ENCODE measurements around the gene GATAD2A.

The GATAD2A gene

GRCh38 chr19:19422156-19422555 lies 16.7 kb downstream of the GATAD2A start:
- DNase-seq, result no peak

- no peak for DNase-seq
Observed at GRCh38 chr19:19423322-19423721, 17.8 kb downstream of the GATAD2A start.

GRCh38 chr19:19425170-19425875 lies 19.8 kb downstream of the GATAD2A start:
- DNase-seq, result no peak

- no peak for DNase-seq
Observed at GRCh38 chr19:19426216-19426615, 20.7 kb downstream of the GATAD2A start.

GRCh38 chr19:19426799-19427198 lies 21.3 kb downstream of the GATAD2A start:
- DNase-seq, result no peak

- no peak for DNase-seq
Observed at GRCh38 chr19:19427302-19427701, 21.8 kb downstream of the GATAD2A start.

- DNase-seq, result no peak
Observed at GRCh38 chr19:19427944-19428343, 22.5 kb downstream of the GATAD2A start.

GRCh38 chr19:19428746-19429145 lies 23.3 kb downstream of the GATAD2A start:
- no peak for DNase-seq

GRCh38 chr19:19429361-19429760 lies 23.9 kb downstream of the GATAD2A start:
- no peak for DNase-seq

GRCh38 chr19:19432732-19433131 lies 27.3 kb downstream of the GATAD2A start:
- no peak for DNase-seq

- DNase-seq, result no peak
Observed at GRCh38 chr19:19433666-19434213, 28.3 kb downstream of the GATAD2A start.

GRCh38 chr19:19434483-19435045 lies 29.1 kb downstream of the GATAD2A start:
- DNase-seq, result no peak

GRCh38 chr19:19436137-19436691 lies 30.7 kb downstream of the GATAD2A start:
- no peak for DNase-seq

- DNase-seq, result no peak
Observed at GRCh38 chr19:19438366-19439175, 33.1 kb downstream of the GATAD2A start.

- DNase-seq, result no peak
Observed at GRCh38 chr19:19439176-19439482, 33.7 kb downstream of the GATAD2A start.

- DNase-seq, result no peak
Observed at GRCh38 chr19:19443283-19443682, 37.8 kb downstream of the GATAD2A start.

GRCh38 chr19:19443902-19444680 lies 38.6 kb downstream of the GATAD2A start:
- DNase-seq, result no peak

GRCh38 chr19:19444681-19445155 lies 39.2 kb downstream of the GATAD2A start:
- DNase-seq, result no peak

- DNase-seq, result no peak
Observed at GRCh38 chr19:19445288-19445687, 39.8 kb downstream of the GATAD2A start.

- DNase-seq, result peak; percentile 41
Observed at GRCh38 chr19:19445911-19446361, 40.5 kb downstream of the GATAD2A start.

GRCh38 chr19:19446655-19447437 lies 41.4 kb downstream of the GATAD2A start:
- DNase-seq, result no peak

Data from fibroblast of skin of right biceps (primary cell).